Stimulated activated CD8-positive, alpha-beta memory T cell treated with anti-CD3 and anti-CD28 coated beads, Interleukin-7, amount 100 ng/mL, for 1 hour (primary cell): Measurements from ENCODE around the gene ANKRD6.
"Not testable (repeated sequence)": the region's sequence is repeated elsewhere in the genome, so short reads cannot be mapped to it uniquely, and the experiment has no call there.

ENCODE experiments used
- DNase-seq, 2 donors: peaks; one replicate each; pipeline ENCODE4 v3.0.0-alpha.2; 2020; ENCODE audit warnings: low read depth in 2 of 2

The ANKRD6 gene

GRCh38 chr6:89432875-89433251 is at the start of gene ANKRD6:
ANKRD6 (plus strand) TSS chr6:89433152; CDS start chr6:89566977, 133,825 bp downstream.
- DNase-seq: peak; percentile 66 to 72

GRCh38 chr6:89385156-89385667 is 47.7 kb upstream of the ANKRD6 start:
- no peak for DNase-seq

GRCh38 chr6:89385846-89386245 is 47.1 kb upstream of the ANKRD6 start:
- DNase-seq: no peak

- no peak for DNase-seq
Observed at GRCh38 chr6:89386917-89387491, 45.9 kb upstream of the ANKRD6 start.

GRCh38 chr6:89387516-89388201 is 45.3 kb upstream of the ANKRD6 start:
- no peak for DNase-seq

- DNase-seq: no peak
Observed at GRCh38 chr6:89388846-89389245, 44.1 kb upstream of the ANKRD6 start.

GRCh38 chr6:89392823-89393222 is 40.1 kb upstream of the ANKRD6 start:
- DNase-seq: no peak

GRCh38 chr6:89393659-89394058 is 39.3 kb upstream of the ANKRD6 start:
- no peak for DNase-seq

GRCh38 chr6:89397884-89398283 is 35.1 kb upstream of the ANKRD6 start:
- not testable (repeated sequence) for DNase-seq

GRCh38 chr6:89398762-89399525 is 34.0 kb upstream of the ANKRD6 start:
- no peak for DNase-seq

- no peak for DNase-seq
Observed at GRCh38 chr6:89400050-89400449, 32.9 kb upstream of the ANKRD6 start.

- no peak for DNase-seq
Observed at GRCh38 chr6:89400912-89401399, 32.0 kb upstream of the ANKRD6 start.

- no peak for DNase-seq
Observed at GRCh38 chr6:89402776-89403175, 30.2 kb upstream of the ANKRD6 start.

GRCh38 chr6:89404512-89404911 is 28.4 kb upstream of the ANKRD6 start:
- no peak for DNase-seq

- no peak for DNase-seq
Observed at GRCh38 chr6:89406141-89406540, 26.8 kb upstream of the ANKRD6 start.

GRCh38 chr6:89409461-89410035 is 23.4 kb upstream of the ANKRD6 start:
- no peak for DNase-seq

- DNase-seq: no peak
Observed at GRCh38 chr6:89410231-89410761, 22.7 kb upstream of the ANKRD6 start.

- no peak for DNase-seq
Observed at GRCh38 chr6:89410788-89411144, 22.2 kb upstream of the ANKRD6 start.

GRCh38 chr6:89411145-89412070 is 21.5 kb upstream of the ANKRD6 start:
- no peak for DNase-seq

- DNase-seq: no peak
Observed at GRCh38 chr6:89412071-89413005, 20.6 kb upstream of the ANKRD6 start, which contains the start of gene RRAGD. RRAGD (minus strand) TSS chr6:89412273; CDS start chr6:89411993, 280 bp downstream.
